ENCODE results near the gene HCN2. TPM values are rescaled to one million over a fixed set of nuclear protein-coding genes. Genes with fewer than 3 reads are reported as not detected.

Gene HCN2
- total and polyA plus RNA-seq, 9 donors: 0.13 to 0.46 (median 0.29) TPM

GRCh38 chr19:629961-630714 lies 40.5 kb downstream of the HCN2 start:
- Histone ChIP-seq H3K27ac (ENCODE audit: low read length) (no peak overlapping the region), H3K9me3 (replicated peaks; ENCODE audit: control insufficient read depth, low read depth, low read length) (no peaks in the 10 kb centered on the region), H3K4me1 (ENCODE audit: control insufficient read depth, insufficient read depth, low read length) (peaks cover 26% of the 10 kb centered on the region), H3K27me3 (ENCODE audit: control insufficient read depth, insufficient read depth, low read length) (no peaks in the 10 kb centered on the region), H3K4me3 (ENCODE audit: low read length) (no peak overlapping the region), H3K36me3 (ENCODE audit: control insufficient read depth, insufficient read depth, low read length) (peaks cover 30% of the 10 kb centered on the region)
- 74% methylated on average over 26 of the region's 30 CpGs for WGBS (ENCODE audit: insufficient coverage)
- no peak for DNase-seq

- Histone ChIP-seq H3K4me3 (ENCODE audit: low read length) (peak overlapping the region; percentile 74), H3K9me3 (replicated peaks; ENCODE audit: control insufficient read depth, low read depth, low read length) (no peaks in the 10 kb centered on the region), H3K27me3 (ENCODE audit: control insufficient read depth, insufficient read depth, low read length) (peaks cover 4% of the 10 kb centered on the region), H3K4me1 (ENCODE audit: control insufficient read depth, insufficient read depth, low read length) (peaks cover 26% of the 10 kb centered on the region), H3K27ac (ENCODE audit: low read length) (peak overlapping the region; percentile 13), H3K36me3 (ENCODE audit: control insufficient read depth, insufficient read depth, low read length) (peaks cover 19% of the 10 kb centered on the region)
- WGBS (ENCODE audit: insufficient coverage): 3% methylated on average over 34 of the region's 35 CpGs
- peak; percentile 42 for DNase-seq
These were observed 42.9 kb downstream of the HCN2 start for GRCh38 chr19:632579-633067.

- Histone ChIP-seq H3K9me3 (replicated peaks; ENCODE audit: control insufficient read depth, low read depth, low read length) (no peaks in the 10 kb centered on the region), H3K4me3 (ENCODE audit: low read length) (peak within 1 kb of the TSS; percentile 88), H3K27me3 (ENCODE audit: control insufficient read depth, insufficient read depth, low read length) (peaks cover 7% of the 10 kb centered on the region), H3K27ac (ENCODE audit: low read length) (peak within 1 kb of the TSS; percentile 62), H3K4me1 (ENCODE audit: control insufficient read depth, insufficient read depth, low read length) (peaks cover 26% of the 10 kb centered on the region), H3K36me3 (ENCODE audit: control insufficient read depth, insufficient read depth, low read length) (peaks cover 13% of the 10 kb centered on the region)
- peak; percentile 99 for DNase-seq
- 0% methylated on average over 67 of the region's 67 CpGs for WGBS (ENCODE audit: insufficient coverage)
These were observed 43.5 kb downstream of the HCN2 start, which contains the start of gene POLRMT for GRCh38 chr19:633068-633785. Gene POLRMT, minus strand, starts transcription at chr19:633537. Its CDS starts 25 bp downstream, at chr19:633512.

GRCh38 chr19:633786-634639 lies 44.3 kb downstream of the HCN2 start:
- WGBS (ENCODE audit: insufficient coverage): 31% methylated on average over 16 of the region's 32 CpGs
- Histone ChIP-seq H3K4me3 (ENCODE audit: low read length) (peak overlapping the region; percentile 88), H3K9me3 (replicated peaks; ENCODE audit: control insufficient read depth, low read depth, low read length) (no peaks in the 10 kb centered on the region), H3K27ac (ENCODE audit: low read length) (peak overlapping the region; percentile 62), H3K36me3 (ENCODE audit: control insufficient read depth, insufficient read depth, low read length) (peaks cover 6% of the 10 kb centered on the region), H3K4me1 (ENCODE audit: control insufficient read depth, insufficient read depth, low read length) (peaks cover 31% of the 10 kb centered on the region), H3K27me3 (ENCODE audit: control insufficient read depth, insufficient read depth, low read length) (peaks cover 15% of the 10 kb centered on the region)
- no peak for DNase-seq

GRCh38 chr19:634975-635652 lies 45.4 kb downstream of the HCN2 start:
- H3K27ac ChIP-seq (ENCODE audit: low read length): no peak overlapping the region
- H3K4me3 ChIP-seq (ENCODE audit: low read length): no peak overlapping the region
- no peak for DNase-seq
- no peaks in the 10 kb centered on the region for H3K9me3 ChIP-seq (replicated peaks; ENCODE audit: control insufficient read depth, low read depth, low read length)
- WGBS (ENCODE audit: insufficient coverage): 79% methylated on average over 14 of the region's 16 CpGs
- peaks cover 18% of the 10 kb centered on the region for H3K27me3 ChIP-seq (ENCODE audit: control insufficient read depth, insufficient read depth, low read length)
- H3K36me3 ChIP-seq (ENCODE audit: control insufficient read depth, insufficient read depth, low read length): peaks cover 6% of the 10 kb centered on the region
- H3K4me1 ChIP-seq (ENCODE audit: control insufficient read depth, insufficient read depth, low read length): peaks cover 32% of the 10 kb centered on the region

- 66% methylated on average over 11 of the region's 17 CpGs for WGBS (ENCODE audit: insufficient coverage)
- no peaks in the 10 kb centered on the region for H3K9me3 ChIP-seq (replicated peaks; ENCODE audit: control insufficient read depth, low read depth, low read length)
- peaks cover 18% of the 10 kb centered on the region for H3K27me3 ChIP-seq (ENCODE audit: control insufficient read depth, insufficient read depth, low read length)
- H3K36me3 ChIP-seq (ENCODE audit: control insufficient read depth, insufficient read depth, low read length): no peaks in the 10 kb centered on the region
- DNase-seq: no peak
- H3K4me3 ChIP-seq (ENCODE audit: low read length): no peak overlapping the region
- no peak overlapping the region for H3K27ac ChIP-seq (ENCODE audit: low read length)
- H3K4me1 ChIP-seq (ENCODE audit: control insufficient read depth, insufficient read depth, low read length): peaks cover 15% of the 10 kb centered on the region
These were observed 49.2 kb downstream of the HCN2 start for GRCh38 chr19:638906-639252.

GRCh38 chr19:639253-640160 lies 49.8 kb downstream of the HCN2 start, which contains the start of gene FGF22:
Gene FGF22, plus strand, starts transcription at chr19:639879. Its CDS starts 47 bp downstream, at chr19:639926.
- peak; percentile 91 for DNase-seq
- Histone ChIP-seq H3K4me3 (ENCODE audit: low read length) (peak within 1 kb of the TSS; percentile 34), H3K27ac (ENCODE audit: low read length) (no peak within 1 kb of the TSS), H3K4me1 (ENCODE audit: control insufficient read depth, insufficient read depth, low read length) (peaks cover 9% of the 10 kb centered on the region), H3K9me3 (replicated peaks; ENCODE audit: control insufficient read depth, low read depth, low read length) (no peaks in the 10 kb centered on the region), H3K36me3 (ENCODE audit: control insufficient read depth, insufficient read depth, low read length) (peaks cover 1% of the 10 kb centered on the region), H3K27me3 (ENCODE audit: control insufficient read depth, insufficient read depth, low read length) (peaks cover 18% of the 10 kb centered on the region)
- WGBS (ENCODE audit: insufficient coverage): 5% methylated on average over 100 of the region's 109 CpGs

GRCh38 chr19:640161-640558 lies 50.5 kb downstream of the HCN2 start:
- Histone ChIP-seq H3K27me3 (ENCODE audit: control insufficient read depth, insufficient read depth, low read length) (peaks cover 18% of the 10 kb centered on the region), H3K27ac (ENCODE audit: low read length) (no peak overlapping the region), H3K4me1 (ENCODE audit: control insufficient read depth, insufficient read depth, low read length) (peaks cover 9% of the 10 kb centered on the region), H3K36me3 (ENCODE audit: control insufficient read depth, insufficient read depth, low read length) (peaks cover 7% of the 10 kb centered on the region), H3K9me3 (replicated peaks; ENCODE audit: control insufficient read depth, low read depth, low read length) (no peaks in the 10 kb centered on the region), H3K4me3 (ENCODE audit: low read length) (no peak overlapping the region)
- no peak for DNase-seq
- 35% methylated on average over 24 of the region's 25 CpGs for WGBS (ENCODE audit: insufficient coverage)
